ENCODE measurements around the gene PGAP3. TPM values are rescaled to one million over a fixed set of nuclear protein-coding genes. Genes with fewer than 3 reads are reported as not detected.

Gene PGAP3
- total and polyA plus RNA-seq, 2 experiments from 2014 or later: 29.7 to 34.2 TPM

DNA sequence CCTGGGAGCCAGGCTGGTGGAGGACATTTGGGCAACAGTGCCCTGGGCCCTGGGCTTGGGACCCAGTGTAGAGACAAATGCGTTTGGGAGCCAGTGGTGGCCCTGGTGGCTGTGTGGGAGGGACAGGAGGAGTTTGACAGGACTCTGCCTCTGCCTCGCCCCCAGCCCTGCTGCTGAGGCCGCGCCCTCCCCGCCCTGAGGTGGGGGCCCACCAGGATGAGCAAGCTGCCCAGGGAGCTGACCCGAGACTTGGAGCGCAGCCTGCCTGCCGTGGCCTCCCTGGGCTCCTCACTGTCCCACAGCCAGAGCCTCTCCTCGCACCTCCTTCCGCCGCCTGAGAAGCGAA is 34.6 kb downstream of the PGAP3 start:
- H3K27me3 ChIP-seq: no peaks in the 10 kb centered on the region
- peaks cover 16% of the 10 kb centered on the region for H3K4me1 ChIP-seq (ENCODE audit: low read depth)
- H3K9me3 ChIP-seq (ENCODE audit: low read depth): no peaks in the 10 kb centered on the region
- TF ChIP-seq, protein P1, sequence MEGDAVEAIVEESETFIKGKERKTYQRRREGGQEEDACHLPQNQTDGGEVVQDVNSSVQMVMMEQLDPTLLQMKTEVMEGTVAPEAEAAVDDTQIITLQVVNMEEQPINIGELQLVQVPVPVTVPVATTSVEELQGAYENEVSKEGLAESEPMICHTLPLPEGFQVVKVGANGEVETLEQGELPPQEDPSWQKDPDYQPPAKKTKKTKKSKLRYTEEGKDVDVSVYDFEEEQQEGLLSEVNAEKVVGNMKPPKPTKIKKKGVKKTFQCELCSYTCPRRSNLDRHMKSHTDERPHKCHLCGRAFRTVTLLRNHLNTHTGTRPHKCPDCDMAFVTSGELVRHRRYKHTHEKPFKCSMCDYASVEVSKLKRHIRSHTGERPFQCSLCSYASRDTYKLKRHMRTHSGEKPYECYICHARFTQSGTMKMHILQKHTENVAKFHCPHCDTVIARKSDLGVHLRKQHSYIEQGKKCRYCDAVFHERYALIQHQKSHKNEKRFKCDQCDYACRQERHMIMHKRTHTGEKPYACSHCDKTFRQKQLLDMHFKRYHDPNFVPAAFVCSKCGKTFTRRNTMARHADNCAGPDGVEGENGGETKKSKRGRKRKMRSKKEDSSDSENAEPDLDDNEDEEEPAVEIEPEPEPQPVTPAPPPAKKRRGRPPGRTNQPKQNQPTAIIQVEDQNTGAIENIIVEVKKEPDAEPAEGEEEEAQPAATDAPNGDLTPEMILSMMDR (IDR thresholded peaks at IDR 0.05; ENCODE audit: low read depth, low read length): no peak
- peak overlapping the region; percentile 91 for H3K27ac ChIP-seq
- H3K36me3 ChIP-seq: no peaks in the 10 kb centered on the region
- no peak overlapping the region for H3K4me3 ChIP-seq
- no peak for DNase-seq (ENCODE audit: low read depth in 1 of 2, low spot score in 1 of 2)

DNA sequence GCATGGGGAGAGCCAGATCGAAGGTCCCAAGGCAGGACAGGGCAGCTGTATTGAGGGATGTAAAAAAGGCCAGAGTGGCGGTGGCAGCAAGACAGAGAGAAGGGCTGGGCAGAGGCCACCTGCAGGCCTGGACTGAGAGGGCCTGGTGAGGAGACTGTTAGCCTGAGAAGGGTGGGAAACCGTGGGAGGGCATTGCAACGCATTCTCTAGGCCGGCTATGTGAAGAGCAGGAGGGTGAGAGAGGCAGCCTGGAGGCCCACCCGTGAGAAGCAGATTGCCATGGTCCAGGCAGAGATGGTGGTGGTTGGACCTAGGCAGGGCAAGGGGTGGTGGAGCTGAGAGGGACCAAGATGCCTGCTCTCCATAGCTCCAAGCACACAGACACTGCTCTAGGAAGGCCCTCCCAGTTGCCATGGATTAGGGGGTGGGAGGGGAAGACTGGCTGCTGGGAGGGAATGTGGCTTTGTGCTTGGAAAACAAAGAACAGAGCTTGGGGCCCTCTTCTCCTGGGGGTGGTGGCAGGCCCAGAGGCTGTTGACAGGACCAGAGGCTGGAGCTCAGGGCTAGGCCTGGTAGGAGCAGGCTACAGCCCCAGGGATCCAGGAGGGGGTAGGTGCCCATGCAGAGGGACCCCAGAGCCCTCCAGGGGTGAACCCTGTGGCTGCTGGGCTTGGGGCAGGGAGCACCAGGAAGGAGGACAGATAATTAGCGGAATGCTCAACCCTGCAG is 35.1 kb downstream of the PGAP3 start:
- H3K9me3 ChIP-seq (ENCODE audit: low read depth): no peaks in the 10 kb centered on the region
- H3K27me3 ChIP-seq: no peaks in the 10 kb centered on the region
- no peaks in the 10 kb centered on the region for H3K36me3 ChIP-seq
- H3K4me1 ChIP-seq (ENCODE audit: low read depth): peaks cover 16% of the 10 kb centered on the region
- H3K27ac ChIP-seq: peak overlapping the region; percentile 91
- TF ChIP-seq, protein P1 (IDR thresholded peaks at IDR 0.05; ENCODE audit: low read depth, low read length): no peak
- H3K4me3 ChIP-seq: no peak overlapping the region
- peak in 1 of 2 donors; percentile 66 for DNase-seq (ENCODE audit: low read depth in 1 of 2, low spot score in 1 of 2)

DNA sequence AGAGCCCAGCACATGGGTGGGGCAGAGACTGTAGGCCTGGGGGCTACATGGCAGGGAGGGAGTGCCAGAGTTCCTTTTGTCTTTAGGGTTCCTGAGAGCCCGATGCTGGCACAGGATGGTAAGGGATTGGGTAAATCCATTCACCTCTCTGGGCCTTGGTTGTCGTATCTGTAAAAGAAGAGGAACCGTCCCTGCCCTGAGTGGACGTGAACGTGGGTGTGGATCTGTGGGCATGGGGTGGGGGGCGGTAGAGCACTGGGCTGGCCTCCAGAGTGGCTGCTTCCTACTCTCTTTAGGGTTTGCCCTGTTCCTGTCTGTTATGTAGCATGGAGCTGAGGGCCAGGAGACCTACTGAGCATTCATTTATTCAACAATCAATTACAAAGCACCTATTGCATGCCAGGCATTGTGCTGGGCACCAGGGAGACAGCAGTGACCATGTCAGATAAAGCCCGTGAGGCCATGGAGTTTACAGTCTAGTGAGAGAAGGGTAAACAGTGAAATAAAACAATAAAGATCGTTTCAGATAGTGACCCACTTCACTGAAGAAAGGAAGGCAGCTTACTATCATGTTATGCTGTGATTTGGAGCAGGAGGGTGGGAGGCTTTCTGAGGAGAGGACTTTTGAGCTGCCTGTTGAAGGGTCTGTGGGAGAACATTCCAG is 35.8 kb downstream of the PGAP3 start:
- DNase-seq (ENCODE audit: low read depth in 1 of 2, low spot score in 1 of 2): no peak
- H3K36me3 ChIP-seq: no peaks in the 10 kb centered on the region
- no peaks in the 10 kb centered on the region for H3K27me3 ChIP-seq
- TF ChIP-seq, protein P1 (IDR thresholded peaks at IDR 0.05; ENCODE audit: low read depth, low read length): no peak
- no peaks in the 10 kb centered on the region for H3K9me3 ChIP-seq (ENCODE audit: low read depth)
- peak overlapping the region; percentile 91 for H3K27ac ChIP-seq
- H3K4me3 ChIP-seq: no peak overlapping the region
- peaks cover 16% of the 10 kb centered on the region for H3K4me1 ChIP-seq (ENCODE audit: low read depth)

DNA sequence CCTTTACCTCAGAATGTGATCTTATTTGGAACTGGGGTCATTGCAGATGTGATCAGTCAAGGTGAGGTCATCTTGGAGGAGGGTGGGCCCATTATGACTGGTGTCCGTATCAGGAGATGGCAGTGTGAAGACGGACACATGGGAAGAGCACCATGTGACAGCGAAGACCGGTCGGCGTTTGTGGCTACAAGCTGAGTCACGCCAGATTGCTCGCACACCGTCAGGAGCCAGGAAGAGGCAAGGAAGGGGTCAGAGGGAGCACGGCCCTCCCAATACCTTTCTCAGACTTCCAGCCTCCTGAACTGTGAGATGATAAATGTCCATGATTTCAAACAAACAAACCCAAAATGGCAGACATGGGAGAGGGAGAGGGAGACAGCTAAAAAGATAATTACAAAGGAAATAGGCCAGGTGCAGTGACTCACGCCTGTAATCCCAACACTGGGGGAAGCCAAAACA is 37.7 kb downstream of the PGAP3 start:
- H3K4me3 ChIP-seq: no peak overlapping the region
- no peaks in the 10 kb centered on the region for H3K36me3 ChIP-seq
- TF ChIP-seq, protein P1 (IDR thresholded peaks at IDR 0.05; ENCODE audit: low read depth, low read length): no peak
- no peaks in the 10 kb centered on the region for H3K9me3 ChIP-seq (ENCODE audit: low read depth)
- peaks cover 17% of the 10 kb centered on the region for H3K4me1 ChIP-seq (ENCODE audit: low read depth)
- H3K27ac ChIP-seq: no peak overlapping the region
- H3K27me3 ChIP-seq: no peaks in the 10 kb centered on the region
- DNase-seq (ENCODE audit: low read depth in 1 of 2, low spot score in 1 of 2): no peak

DNA sequence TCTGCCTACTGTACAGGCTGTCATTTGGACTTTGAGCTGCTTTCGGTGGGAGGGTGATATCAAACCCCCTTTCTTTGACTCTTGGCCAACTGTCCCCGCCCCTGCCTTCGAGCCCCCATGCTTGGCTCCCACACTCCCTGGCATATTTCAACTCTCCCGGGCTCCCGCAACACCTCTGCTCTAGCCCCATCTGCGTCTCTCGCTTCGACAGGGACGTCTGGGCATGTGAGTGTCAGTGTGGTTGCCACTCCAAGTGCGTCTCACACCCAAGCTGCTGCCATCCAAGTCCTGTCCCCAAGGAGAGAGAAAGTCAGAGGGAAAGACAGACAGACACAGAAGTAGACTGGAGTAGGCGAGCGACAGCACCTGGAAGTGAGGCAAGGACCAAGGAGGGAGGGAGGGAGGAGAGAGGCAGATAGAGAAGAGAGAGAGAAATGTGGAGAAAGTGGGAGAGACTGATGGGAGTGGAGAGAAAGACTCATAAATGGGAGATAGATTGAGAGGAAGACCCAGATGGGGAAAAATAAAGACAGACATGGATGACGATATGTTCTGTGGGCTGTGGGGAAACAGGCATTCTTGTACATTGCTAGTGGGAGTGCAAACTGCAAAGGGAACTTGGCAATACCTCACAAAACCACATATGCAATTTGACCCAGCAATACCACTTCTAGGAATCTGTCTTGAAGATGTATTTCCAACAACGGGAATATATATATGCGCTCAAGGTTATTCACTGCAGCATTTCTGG is 39.1 kb downstream of the PGAP3 start:
- Histone ChIP-seq H3K36me3 (no peaks in the 10 kb centered on the region), H3K27ac (no peak overlapping the region), H3K4me3 (no peak overlapping the region), H3K4me1 (ENCODE audit: low read depth) (peaks cover 28% of the 10 kb centered on the region), H3K27me3 (no peaks in the 10 kb centered on the region), H3K9me3 (ENCODE audit: low read depth) (no peaks in the 10 kb centered on the region)
- DNase-seq (ENCODE audit: low read depth in 1 of 2, low spot score in 1 of 2): peak in 1 of 2 donors; percentile 69
- TF ChIP-seq, protein P1 (IDR thresholded peaks at IDR 0.05; ENCODE audit: low read depth, low read length): no peak
